Small intestine (tissue), 7 donors: ENCODE data around the gene SPCS3. TPM values are rescaled to one million over a fixed set of nuclear protein-coding genes. Genes with fewer than 3 reads are reported as not detected.
"Not testable (repeated sequence)": the region's sequence is repeated elsewhere in the genome, so short reads cannot be mapped to it uniquely, and the experiment has no call there.

Experiments used
- DNase-seq, 2 donors: peaks; one replicate each; pipeline versions ENCODE4 v3.0.0 to v3.0.0-alpha.2; 2013
- FAIRE-seq: peaks from 2 replicates; lab custom pipeline; 2012; peaks lifted over from hg19 to GRCh38; lab: Jason Lieb, UNC
- H3K27ac ChIP-seq, 3 donors: one replicate each; pipeline ENCODE4 v1.5.1; 2013; ENCODE audit warnings: low read length in 2 of 3, mild to moderate bottlenecking in 2 of 3, control low read depth in 1 of 3, inconsistent platforms in 1 of 3, low read depth in 1 of 3, moderate library complexity in 1 of 3
- H3K27me3 ChIP-seq, 3 donors: one replicate each; pipeline ENCODE4 v1.6.1; 2013; ENCODE audit warnings: low read length in 3 of 3, inconsistent platforms in 1 of 3; ENCODE audit not compliant: control insufficient read depth in 3 of 3, insufficient read depth in 3 of 3
- H3K36me3 ChIP-seq, 3 donors: one replicate each; pipeline ENCODE4 v1.6.1; 2013; ENCODE audit warnings: low read length in 3 of 3, inconsistent platforms in 1 of 3, low read depth in 1 of 3, mild to moderate bottlenecking in 1 of 3, moderate library complexity in 1 of 3; ENCODE audit not compliant: control insufficient read depth in 3 of 3, insufficient read depth in 2 of 3
- H3K4me1 ChIP-seq, 3 donors: one replicate each; pipeline ENCODE4 v1.6.1; 2013; ENCODE audit warnings: low read length in 2 of 3, inconsistent platforms in 1 of 3, low read depth in 1 of 3, mild to moderate bottlenecking in 1 of 3, moderate library complexity in 1 of 3; ENCODE audit not compliant: control insufficient read depth in 3 of 3, insufficient read depth in 2 of 3
- H3K4me3 ChIP-seq, 3 donors: one replicate each; pipeline ENCODE4 v1.5.1; 2013; ENCODE audit warnings: low read length in 3 of 3, control low read depth in 1 of 3, inconsistent platforms in 1 of 3, low read depth in 1 of 3, mild to moderate bottlenecking in 1 of 3, moderate library complexity in 1 of 3
- H3K9me3 ChIP-seq, 2 donors: one replicate each; pipeline ENCODE4 v1.6.1; 2013; ENCODE audit warnings: low read depth in 1 of 2, low read length in 1 of 2; ENCODE audit not compliant: control insufficient read depth in 2 of 2, insufficient read depth in 1 of 2
- WGBS, 3 donors: extraction: QIAGEN DNeasy Blood & Tissue Kit; methylation state at CpG; one replicate each; pipeline ENCODE4 v1.1.7; 2013; 5-methylcytosine and 5-hydroxymethylcytosine counted together
- polyA plus RNA-seq, 4 donors: library from polyadenylated mRNA; stranded (reverse) in 3 of 4; unstranded in 1 of 4; fragments of 200-250 nt in 3 of 4; fragments of 120-200 nt in 1 of 4; gene quantifications; one replicate each; pipeline versions ENCODE4 v1.2.1 to v1.2.3, GENCODE V29; 2013
- donor health status: healthy with polysubstance abuse.
- donor health status: control.
- donor health status: control.
- donor health status: Bipolar disorder and iron deficiency.
- donor health status: healthy.

Gene SPCS3
- polyA plus RNA-seq, 4 donors, result 11.9 to 58.0 (median 27.2) TPM

- peaks cover 0 to 32% of the 10 kb centered on the region in 2 donors for H3K9me3 ChIP-seq
- H3K27ac ChIP-seq, result no peak overlapping the region
- peaks cover 0 to 2% (median 0%) of the 10 kb centered on the region in 3 donors for H3K36me3 ChIP-seq
- FAIRE-seq (no peak), DNase-seq (no peak)
- no peaks in the 10 kb centered on the region for H3K4me1 ChIP-seq
- H3K4me3 ChIP-seq, result no peak overlapping the region
- WGBS, 3 donors, result 91 to 96% (median 95%) methylated on average over 7 of the region's 7 CpGs
- H3K27me3 ChIP-seq, result no peaks in the 10 kb centered on the region
These were observed 22.6 kb downstream of the SPCS3 start for GRCh38 chr4:176342384-176342783.

- Histone ChIP-seq H3K27ac (no peak overlapping the region), H3K4me1 (no peaks in the 10 kb centered on the region), H3K9me3 (peaks cover 0 to 32% of the 10 kb centered on the region in 2 donors), H3K27me3 (no peaks in the 10 kb centered on the region), H3K4me3 (no peak overlapping the region), H3K36me3 (peaks cover 0 to 2% (median 0%) of the 10 kb centered on the region in 3 donors)
- WGBS, 3 donors, result 90 to 97% (median 95%) methylated on average over 2 of the region's 2 CpGs
- DNase-seq, result no peak
- FAIRE-seq, result no peak
These were observed 23.5 kb downstream of the SPCS3 start for GRCh38 chr4:176343286-176343685.

- not testable (repeated sequence) for H3K27ac ChIP-seq, H3K27me3 ChIP-seq, DNase-seq, FAIRE-seq, H3K4me1 ChIP-seq, H3K4me3 ChIP-seq, H3K36me3 ChIP-seq
- whole genome bisulfite sequencing, 3 donors, result 65 to 88% (median 84%) methylated on average over 7 of the region's 7 CpGs
- H3K9me3 ChIP-seq, result peaks cover 0 to 38% of the 10 kb centered on the region in 2 donors
These were observed 25.6 kb downstream of the SPCS3 start for GRCh38 chr4:176345346-176345745.

GRCh38 chr4:176346836-176347235, 27.1 kb downstream of the SPCS3 start:
- H3K27me3 ChIP-seq, FAIRE-seq, H3K4me1 ChIP-seq, H3K4me3 ChIP-seq, H3K27ac ChIP-seq, H3K36me3 ChIP-seq, DNase-seq: not testable (repeated sequence)
- peaks cover 0 to 45% of the 10 kb centered on the region in 2 donors for H3K9me3 ChIP-seq
- 56 to 88% (median 85%) methylated on average over 2 of the region's 2 CpGs for WGBS, 3 donors

GRCh38 chr4:176350671-176351070, 30.9 kb downstream of the SPCS3 start:
- H3K36me3 ChIP-seq, result no peaks in the 10 kb centered on the region
- no peaks in the 10 kb centered on the region for H3K27me3 ChIP-seq
- 88 to 95% (median 94%) methylated on average over 5 of the region's 5 CpGs for WGBS, 3 donors
- H3K4me1 ChIP-seq, result no peaks in the 10 kb centered on the region
- no peak overlapping the region for H3K4me3 ChIP-seq
- peaks cover 0 to 19% of the 10 kb centered on the region in 2 donors for H3K9me3 ChIP-seq
- no peak overlapping the region for H3K27ac ChIP-seq
- FAIRE-seq (no peak), DNase-seq (no peak)

- Histone ChIP-seq H3K9me3 (peaks cover 0 to 14% of the 10 kb centered on the region in 2 donors), H3K27ac (no peak overlapping the region), H3K4me1 (no peaks in the 10 kb centered on the region), H3K4me3 (no peak overlapping the region), H3K27me3 (no peaks in the 10 kb centered on the region), H3K36me3 (no peaks in the 10 kb centered on the region)
- FAIRE-seq, result no peak
- 65 to 69% (median 68%) methylated on average over 1 of the region's 1 CpG for WGBS, 3 donors
- no peak for DNase-seq
These were observed 35.1 kb downstream of the SPCS3 start for GRCh38 chr4:176354884-176355283.

GRCh38 chr4:176357359-176358082, 37.8 kb downstream of the SPCS3 start:
- DNase-seq, result no peak
- whole genome bisulfite sequencing, 3 donors, result 49 to 56% (median 52%) methylated on average over 4 of the region's 4 CpGs
- H3K9me3 ChIP-seq, result peaks cover 0 to 4% of the 10 kb centered on the region in 2 donors
- no peak for FAIRE-seq
- H3K27me3 ChIP-seq, result no peaks in the 10 kb centered on the region
- no peak overlapping the region for H3K4me3 ChIP-seq
- H3K36me3 ChIP-seq, result no peaks in the 10 kb centered on the region
- H3K4me1 ChIP-seq, result no peaks in the 10 kb centered on the region
- no peak overlapping the region for H3K27ac ChIP-seq

- 87 to 91% (median 87%) methylated on average over 3 of the region's 3 CpGs for WGBS, 3 donors
These were observed 38.3 kb downstream of the SPCS3 start for GRCh38 chr4:176358083-176358469.

More at GRCh38 chr4:176358083-176358469, 38.3 kb downstream of the SPCS3 start:
- Histone ChIP-seq H3K4me3 (no peak overlapping the region), H3K9me3 (peaks cover 0 to 4% of the 10 kb centered on the region in 2 donors), H3K36me3 (no peaks in the 10 kb centered on the region), H3K27ac (no peak overlapping the region), H3K27me3 (no peaks in the 10 kb centered on the region), H3K4me1 (no peaks in the 10 kb centered on the region)
- DNase-seq (no peak), FAIRE-seq (no peak)
